Amygdala (tissue), 56 donors: Measurements from ENCODE around the gene CLASP1.
A peak's percentile ranks its signal among the peaks of the same experiment; 100 is the strongest.
"Not testable (repeated sequence)": the region's sequence is repeated elsewhere in the genome, so short reads cannot be mapped to it uniquely, and the experiment has no call there.

Experiments used
- DNase-seq, 56 donors: peaks; one replicate each; lab custom pipeline; 2025; lab: John Stamatoyannopoulos, UW

Gene CLASP1

DNA sequence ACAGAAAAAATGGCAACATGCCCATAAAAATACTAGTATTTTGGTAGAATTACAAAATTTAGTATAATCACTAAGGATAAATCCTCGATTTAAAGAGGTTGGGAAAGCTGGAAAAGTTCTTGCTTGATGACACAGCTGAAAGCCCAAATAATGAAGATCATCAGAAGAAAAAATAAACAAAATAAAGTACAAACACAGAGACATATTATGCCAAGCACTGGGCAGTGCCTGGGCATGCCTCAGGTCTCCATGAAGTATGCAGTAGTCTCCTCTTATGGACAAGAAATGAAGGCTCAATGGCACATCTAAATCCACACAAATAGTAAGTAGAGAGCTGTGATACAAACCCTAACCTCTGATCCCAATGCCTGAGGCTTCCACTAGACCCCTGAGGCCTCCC is 60.9 kb downstream of the CLASP1 start:
- DNase-seq: no peak

DNA sequence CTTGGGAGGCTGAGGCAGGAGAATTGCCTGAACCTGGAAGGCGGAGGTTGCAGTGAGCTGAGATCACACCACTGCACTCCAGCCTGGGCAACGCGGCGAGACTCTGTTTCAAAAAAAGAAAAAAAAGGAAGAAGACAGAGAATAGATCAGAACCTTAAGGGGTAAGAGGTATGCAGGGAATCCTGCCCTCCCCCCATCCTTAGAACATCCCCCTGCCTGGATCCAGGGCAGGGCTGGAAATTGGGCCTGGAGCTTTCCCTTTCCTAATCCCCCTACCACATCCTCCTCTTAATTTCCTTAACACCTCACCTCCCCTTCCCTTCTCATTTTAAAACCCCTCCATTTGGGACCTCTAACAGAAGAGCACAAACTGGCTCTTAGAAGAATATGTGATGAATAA is 62.1 kb downstream of the CLASP1 start:
- DNase-seq: no peak

DNA sequence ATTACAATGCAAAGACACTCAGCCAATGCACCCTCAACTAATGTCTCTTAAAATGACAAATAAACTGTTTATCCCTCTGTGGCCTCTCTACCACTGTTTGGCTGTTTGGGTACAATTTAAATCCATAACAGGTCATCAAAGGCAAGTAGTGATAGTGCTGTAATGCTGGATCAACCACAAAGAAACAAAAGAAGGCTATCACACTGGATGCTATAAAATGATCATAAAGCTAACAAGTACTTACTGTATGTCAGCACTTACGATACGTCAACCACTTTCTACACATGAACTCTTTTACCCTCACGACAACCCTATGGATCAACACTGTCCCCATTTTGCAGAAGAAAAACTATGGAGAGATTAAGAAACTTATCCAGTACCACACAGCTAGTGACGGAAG is 64.5 kb downstream of the CLASP1 start:
- DNase-seq: no peak

DNA sequence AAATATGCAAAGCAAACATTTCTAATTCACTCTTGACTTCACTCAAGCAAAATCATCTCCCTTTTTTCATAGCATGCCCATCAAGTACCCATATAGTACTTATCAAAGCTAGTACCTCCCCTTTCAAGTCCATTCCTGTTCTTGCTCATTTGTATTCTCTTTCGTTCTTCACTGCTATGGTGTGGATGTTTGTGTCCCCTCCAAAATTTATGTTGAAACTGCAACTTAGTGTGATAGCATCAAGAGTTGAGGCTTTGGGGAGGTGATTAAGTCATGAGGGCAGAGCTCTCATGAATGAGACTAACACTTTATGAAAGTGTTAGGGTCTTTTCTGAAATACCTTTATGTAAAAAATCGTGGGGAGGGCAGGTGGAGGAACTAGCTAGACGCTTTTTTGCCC is 65.7 kb downstream of the CLASP1 start:
- DNase-seq: no peak

DNA sequence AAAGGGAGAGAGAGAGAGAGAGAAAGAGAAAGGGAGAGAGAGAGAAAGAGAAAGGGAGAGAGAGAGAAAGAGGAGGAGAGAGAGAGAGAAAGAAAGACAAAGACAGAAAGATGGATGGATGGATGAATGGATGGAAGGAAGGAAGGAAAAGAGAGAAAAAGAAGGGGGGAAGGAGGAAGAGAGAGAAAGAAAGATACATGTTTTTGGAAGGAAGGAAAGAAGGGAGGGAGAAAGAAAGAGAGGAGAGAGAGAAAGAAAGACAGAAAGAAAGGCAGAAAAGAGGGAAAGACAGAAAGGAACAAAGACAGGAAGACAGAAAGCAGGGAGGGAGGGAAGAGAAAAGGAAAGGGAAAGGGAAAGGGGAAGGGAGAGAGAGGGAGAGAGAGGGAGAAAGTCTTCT is 67.0 kb downstream of the CLASP1 start:
- DNase-seq: no peak

DNA sequence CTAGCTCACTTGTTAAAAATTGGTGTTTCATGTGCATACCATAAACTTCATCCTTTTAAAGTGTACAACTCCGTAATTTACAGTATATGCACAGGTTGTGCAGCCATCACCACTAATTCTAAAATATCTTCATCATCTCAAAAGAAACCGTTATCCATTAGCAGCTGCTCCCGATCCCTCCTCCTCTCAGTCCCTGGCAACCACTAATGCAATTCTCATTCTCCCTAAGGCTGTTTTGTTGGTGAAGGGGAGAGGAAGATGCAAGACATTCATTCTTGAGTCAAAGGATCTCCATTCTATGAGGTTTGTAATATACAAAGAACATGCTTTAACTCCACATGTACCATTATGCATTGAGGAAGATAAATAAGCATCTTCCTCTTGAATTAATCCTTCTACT is 70.0 kb downstream of the CLASP1 start:
- DNase-seq: no peak

DNA sequence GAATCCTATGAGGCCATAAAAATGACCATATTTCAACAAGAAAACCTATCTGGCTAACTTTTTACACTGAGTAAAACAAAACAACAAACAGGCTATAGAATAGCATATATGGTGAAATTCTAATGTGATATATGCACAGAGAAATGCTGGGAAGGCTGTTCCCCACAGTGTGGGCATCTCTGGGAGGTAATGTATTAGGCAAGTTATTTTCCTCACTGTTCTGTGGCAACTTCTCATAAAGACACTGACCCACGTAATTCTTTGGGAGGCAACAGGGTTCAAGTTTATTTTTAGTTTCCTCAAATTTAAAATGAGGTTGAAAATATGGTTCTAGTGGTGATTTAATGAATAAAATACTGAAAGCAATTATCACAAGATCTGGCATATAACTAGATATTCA is 71.9 kb downstream of the CLASP1 start:
- DNase-seq: no peak

DNA sequence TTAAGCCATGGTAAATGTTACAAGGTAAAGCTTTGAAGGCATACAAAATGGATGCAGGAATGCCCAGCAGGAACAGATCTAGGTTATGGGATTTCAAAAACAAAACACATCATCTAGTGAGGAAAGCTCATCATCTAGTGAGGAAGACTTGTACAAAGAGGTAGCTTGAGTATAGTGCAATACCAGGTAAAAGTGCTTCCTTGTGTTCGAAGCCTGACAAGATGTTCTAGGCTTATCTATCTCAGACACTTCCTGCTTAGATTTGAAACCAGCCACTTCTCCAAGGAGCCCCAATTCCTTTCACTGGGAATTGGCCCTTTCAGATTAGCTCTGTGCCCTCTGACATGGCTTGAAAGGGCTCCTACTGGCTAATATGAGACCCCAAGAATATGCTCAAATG is 73.0 kb downstream of the CLASP1 start:
- DNase-seq: no peak

DNA sequence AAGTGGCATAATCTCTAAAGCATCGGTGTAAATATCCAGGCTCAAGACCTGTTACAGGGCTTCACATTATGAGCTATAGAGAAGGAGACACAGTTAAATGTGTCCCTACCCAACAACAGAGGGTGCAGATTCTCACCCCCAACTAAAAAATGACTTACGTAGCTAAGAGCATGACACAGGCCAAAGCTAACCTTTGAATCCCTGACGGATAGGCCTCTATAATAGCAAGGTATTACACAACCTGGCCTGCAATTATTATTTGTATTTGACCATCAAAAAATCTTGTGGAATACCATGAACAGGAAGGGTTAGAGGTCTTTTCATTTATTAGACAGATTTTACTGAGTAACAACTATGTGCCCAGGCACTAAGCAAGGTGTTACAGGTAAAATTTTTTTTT is 73.5 kb downstream of the CLASP1 start:
- DNase-seq: no peak

DNA sequence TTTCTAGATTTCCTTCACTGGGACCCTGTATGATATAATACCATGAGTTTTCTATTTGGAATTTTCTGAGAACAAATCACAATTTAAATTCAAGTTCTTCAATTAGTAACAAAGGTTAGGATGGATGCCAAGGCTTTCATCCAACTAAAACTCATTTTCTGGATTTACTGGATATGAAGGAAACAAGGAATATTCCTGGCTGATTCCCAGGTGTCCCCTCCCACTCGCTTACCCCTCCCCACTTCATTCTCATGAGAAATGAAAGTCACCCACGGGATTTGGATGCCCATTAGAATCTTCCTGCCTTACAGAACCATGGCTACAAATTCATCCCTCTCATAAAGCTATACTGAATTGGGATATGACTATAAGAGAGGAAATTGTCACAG is 78.6 kb downstream of the CLASP1 start:
- DNase-seq: no peak

DNA sequence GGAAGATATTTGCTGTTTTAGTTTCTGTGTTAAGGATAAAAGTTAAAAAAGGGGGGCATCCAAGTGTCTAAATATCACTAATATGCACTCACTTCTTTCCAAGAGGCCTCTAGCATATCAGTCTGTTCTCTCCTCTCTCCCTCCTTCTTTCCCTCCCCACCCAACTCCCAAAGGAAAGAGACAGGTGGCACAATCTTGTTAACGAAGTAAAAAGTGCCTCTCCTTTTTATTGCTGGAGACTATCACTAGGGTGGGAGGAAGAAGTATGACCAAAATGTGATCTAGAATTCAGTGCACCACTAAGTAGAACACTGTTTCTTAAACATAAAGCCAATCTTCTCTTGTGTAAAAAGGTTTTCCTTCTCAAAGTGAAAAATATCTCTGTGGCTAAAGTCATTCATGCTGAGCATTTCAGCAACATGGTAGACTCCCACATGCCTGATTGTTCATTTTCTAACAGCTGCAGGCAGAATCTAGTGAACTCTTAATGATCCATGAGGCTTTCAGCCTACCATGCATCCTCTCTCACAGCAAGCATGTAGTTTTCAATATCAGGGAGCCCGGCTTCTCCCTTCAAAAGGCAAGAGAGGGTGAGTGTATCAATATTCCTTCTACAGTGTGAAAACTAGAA is 79.1 kb downstream of the CLASP1 start:
- DNase-seq: no peak

DNA sequence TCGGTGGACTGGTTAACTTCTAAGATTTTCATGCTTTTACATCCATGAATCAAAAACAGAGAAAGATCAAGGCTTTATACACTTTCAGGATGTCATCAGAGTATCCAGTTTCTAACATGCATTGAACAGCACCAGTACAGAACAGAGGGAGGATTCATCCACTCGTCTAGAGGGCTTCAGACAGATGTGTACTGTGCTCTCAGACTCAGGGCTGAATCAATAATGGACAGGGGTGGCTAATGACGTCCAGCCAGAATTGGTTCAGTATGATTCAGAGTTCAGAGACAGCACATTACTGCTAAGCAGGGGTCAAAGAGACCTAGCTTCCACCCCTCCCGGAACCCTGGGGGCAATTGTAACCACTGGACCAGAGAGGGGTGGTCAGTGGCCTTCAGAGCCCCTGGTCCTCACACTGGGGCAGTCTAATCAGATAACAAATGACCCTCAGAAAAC is 81.3 kb downstream of the CLASP1 start:
- DNase-seq: peak in 9 of 56 donors; percentile 6 to 41 (median 12)

DNA sequence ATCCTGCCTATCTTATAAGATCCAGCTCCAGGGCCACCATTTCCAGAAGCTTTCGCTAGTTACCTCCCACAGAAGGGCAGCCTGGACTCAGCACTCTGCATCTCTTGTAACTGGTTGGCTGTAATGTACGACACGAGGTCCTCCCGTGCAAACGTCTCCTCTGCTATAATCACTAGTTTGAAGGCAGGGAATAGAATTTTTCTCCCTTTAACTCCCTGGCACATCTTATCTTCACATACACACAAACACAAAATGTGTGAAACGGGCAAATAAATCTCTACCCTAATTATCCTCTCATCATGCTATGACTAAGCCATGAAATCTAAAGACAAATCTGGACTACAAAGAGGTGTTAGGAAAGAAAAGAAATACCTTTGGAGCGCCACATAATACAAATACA is 81.8 kb downstream of the CLASP1 start:
- DNase-seq: no peak

DNA sequence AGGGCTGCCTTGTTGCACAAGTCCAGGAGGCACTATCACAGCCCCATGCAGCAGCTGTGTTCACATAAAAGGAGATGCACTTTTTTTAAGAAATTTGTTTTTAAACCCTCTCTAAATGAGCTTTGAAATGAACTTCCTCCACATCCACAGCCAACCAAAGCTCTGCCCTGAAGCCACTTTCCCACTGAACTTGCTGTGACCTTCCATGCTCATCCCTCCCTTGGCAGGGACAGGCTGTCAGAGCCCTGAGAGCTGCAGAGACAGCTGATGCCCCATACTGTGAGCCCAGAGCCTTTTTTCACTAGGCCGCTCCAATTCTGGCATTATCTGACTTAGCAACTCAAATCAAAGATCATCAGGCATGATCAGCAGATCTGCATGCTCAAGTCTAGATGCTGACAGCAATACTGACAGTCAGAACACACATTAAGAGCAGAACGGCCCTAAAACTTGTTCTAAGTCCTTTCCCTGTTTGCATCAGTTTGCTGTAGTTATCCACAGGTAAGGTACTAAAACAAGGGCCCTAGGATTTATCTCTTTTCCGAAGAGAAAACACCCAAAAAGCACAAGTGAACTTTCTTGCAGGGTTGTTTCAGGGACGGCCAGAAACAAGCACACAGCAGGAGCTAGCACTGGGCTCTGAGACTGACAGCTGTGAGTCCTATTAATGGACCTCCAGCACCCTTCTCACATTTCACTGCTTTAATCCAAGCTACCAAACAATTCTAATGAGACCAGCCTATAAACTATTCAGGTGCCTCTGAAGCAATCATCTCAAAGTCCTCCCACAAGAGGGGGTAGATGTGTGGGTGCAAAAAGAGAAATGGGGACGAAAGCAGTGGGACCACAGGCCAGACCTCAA is 83.6 kb downstream of the CLASP1 start:
- no peak for DNase-seq

DNA sequence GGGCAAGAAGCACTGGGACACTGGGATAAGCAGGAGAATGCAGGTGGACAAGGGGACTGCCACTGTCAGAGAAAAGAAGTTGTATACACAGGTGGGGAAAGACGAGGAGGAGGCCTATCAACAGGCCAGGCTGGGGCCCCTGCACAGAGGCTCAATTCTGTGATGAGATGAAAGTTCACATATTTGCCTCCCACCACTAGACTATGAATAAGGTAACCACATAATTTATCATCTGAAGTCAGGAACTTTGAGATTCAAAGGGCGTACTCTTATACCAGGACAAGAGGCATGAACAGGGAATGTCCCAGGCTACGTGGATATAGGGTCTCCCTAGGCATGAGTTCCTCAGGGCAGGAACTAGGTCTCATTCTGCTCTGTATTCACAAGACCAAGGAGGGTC is 84.4 kb downstream of the CLASP1 start:
- no peak for DNase-seq

DNA sequence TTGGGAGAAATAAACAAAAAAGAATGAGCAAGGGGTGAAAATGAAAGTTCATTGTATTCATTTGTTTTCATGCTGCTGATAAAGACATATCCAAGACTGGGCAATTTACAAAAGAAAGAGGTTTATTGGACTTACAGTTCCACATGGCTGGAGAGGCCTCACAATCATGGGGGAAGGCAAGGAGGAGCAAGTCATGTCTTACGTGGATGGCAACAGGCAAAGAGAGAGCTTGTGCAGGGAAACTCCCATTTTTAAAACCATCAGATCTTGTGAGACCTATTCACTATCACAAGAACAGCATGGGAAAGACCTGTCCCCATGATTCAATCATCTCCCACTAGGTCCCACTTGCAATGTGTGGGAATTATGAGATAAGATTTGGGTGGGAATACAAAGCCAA is 85.5 kb downstream of the CLASP1 start:
- DNase-seq: not testable (repeated sequence)

DNA sequence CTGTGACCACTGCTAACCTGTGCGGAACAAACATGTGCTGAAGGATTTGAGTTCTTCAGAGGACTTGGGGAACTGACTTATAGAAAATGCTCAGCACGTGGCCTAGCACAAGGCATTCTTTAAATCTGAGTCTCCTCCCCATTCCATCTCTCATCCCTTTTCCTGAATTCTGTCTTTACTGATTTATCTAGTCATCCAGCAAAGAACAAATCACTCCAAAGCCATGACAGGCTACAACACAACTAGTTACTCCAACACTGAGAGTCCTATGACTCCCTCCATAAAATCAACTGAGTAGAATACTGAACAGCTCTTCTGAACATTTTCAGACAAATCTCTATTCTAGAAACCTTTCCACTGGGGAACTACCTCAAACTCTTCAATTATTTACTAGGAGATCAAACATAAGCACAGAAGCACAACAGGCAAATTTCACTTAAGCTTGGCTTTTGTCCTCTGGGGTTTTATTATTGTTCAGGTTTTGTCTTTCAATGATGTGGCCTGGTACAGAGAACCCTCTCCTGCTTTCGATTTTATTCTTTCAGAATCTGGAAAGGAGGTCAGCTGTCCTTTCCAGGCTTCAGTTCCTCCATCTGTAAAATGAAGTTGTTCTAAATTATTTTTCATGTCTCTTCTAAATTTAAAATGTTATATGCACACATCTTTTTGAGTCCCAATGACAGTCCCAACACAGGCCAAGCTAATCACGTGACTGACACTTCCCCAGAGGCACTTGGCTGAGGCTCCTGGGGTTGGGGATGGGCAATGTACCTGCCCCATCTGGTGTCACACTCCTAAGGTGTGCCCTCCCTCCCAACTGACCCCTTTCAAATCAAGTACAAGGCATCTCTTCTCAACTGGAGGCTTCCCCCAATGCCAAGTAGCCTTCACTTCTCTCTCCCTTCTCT is 86.7 kb downstream of the CLASP1 start:
- no peak for DNase-seq

DNA sequence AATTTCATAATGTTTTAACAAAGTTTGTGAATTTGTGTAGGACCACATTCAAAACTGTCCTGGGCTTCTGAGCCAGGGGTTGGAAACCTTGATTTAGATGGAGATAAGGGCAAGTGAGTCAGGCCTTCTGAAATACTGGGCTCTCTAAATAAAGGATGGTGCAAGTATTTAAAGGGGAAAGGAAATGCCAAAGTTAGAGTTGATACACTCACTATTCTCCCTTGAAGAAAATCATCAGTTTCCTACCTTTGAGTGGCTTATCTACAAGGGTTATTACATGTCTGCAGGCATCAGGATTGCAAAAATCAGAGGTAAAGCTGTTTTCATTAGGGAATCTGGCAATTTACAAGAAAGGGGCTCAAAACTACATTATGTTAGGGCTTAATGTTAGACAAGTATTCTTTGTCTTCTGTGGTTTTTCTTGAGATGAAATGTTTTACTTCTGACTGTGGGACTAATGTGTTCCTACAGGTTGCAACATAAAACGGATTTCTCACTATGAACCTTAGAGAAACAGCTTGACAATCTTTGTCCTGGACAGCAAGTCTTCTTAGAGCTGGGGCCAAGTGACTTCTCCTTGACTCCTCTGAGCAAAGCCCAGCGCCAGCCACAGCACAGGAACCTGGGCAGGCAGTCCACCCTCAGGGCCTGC is 87.5 kb downstream of the CLASP1 start:
- no peak for DNase-seq

DNA sequence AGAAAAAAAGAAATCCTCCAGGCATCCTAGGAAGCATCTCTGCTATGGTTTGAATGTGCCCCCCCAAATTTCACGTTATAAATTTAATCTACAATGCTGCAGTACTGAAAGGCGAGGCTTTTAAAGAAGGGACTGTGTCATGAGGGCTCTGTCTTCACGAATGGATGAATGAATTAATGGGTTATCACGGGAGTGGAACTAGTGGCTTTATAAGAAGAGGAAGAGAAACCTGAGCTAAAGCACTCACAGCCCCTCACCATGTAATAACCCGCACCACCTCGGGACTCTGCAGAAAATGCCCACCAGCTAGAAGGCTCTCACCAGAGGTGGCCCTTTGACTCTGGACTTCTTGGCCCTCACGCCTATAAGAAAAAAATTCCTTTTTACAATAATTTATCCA is 90.9 kb downstream of the CLASP1 start:
- no peak for DNase-seq

DNA sequence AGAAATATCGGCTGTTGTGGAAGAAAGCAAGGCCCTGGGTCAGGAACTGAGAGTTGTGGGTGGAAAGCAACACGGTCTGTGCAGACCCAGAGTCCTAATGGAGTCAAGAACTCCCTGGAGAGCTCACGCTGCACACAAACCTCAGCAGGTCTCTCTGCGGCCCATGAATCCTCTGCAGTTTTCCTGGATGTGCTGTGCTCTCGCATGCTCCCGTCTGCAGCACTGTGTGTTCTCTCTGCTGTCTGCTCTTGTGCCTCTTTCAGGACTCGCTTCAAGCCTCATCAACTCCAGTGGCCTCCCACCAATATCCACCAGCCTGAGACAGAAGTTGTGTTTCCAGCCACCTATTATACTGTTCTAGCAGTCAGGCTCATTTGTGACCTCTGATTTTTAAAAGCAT is 94.3 kb downstream of the CLASP1 start:
- no peak for DNase-seq
